ENCODE results near the gene MCHR2.

- TF ChIP-seq CTCF (IDR thresholded peaks at IDR 0.05; ENCODE audit: borderline replicate concordance, extremely low read depth, low read length, poor library complexity, severe bottlenecking) = no peak
- TF ChIP-seq EZH2 (IDR thresholded peaks at IDR 0.05; ENCODE audit: borderline replicate concordance, low read depth, low read length, severe bottlenecking) = no peak
These were observed 111.8 kb downstream of the MCHR2 start for GRCh38 chr6:99882128-99882702.
